Trophoblast cell (in vitro differentiated cells and primary cell): ENCODE data around the gene PSMC3.
"Not testable (repeated sequence)": the region's sequence is repeated elsewhere in the genome, so short reads cannot be mapped to it uniquely, and the experiment has no call there.

Experiments used
- DNase-seq, 2 donors: peaks; one replicate each; pipeline ENCODE4 v3.0.0-alpha.2; 2016
- H2AFZ ChIP-seq: 2 replicates; pipeline ENCODE4 v1.6.1; 2013; ENCODE audit warnings: low read length, moderate library complexity, mild to moderate bottlenecking; ENCODE audit not compliant: insufficient read depth, poor library complexity
- H2AK5ac ChIP-seq: 2 replicates; pipeline ENCODE4 v1.6.1; 2013; ENCODE audit warnings: mild to moderate bottlenecking, low read length
- H2BK120ac ChIP-seq: 2 replicates; pipeline ENCODE4 v1.6.1; 2013; ENCODE audit warnings: low read length, mild to moderate bottlenecking, moderate library complexity; ENCODE audit not compliant: insufficient read depth, poor library complexity
- H2BK12ac ChIP-seq: 2 replicates; pipeline ENCODE4 v1.6.1; 2013; ENCODE audit warnings: mild to moderate bottlenecking, low read length, moderate library complexity
- H2BK5ac ChIP-seq: 2 replicates; pipeline ENCODE4 v1.6.1; 2013; ENCODE audit warnings: low read length, low read depth, moderate library complexity, mild to moderate bottlenecking; ENCODE audit not compliant: poor library complexity
- H3K14ac ChIP-seq: 2 replicates; pipeline ENCODE4 v1.6.1; 2013; ENCODE audit warnings: mild to moderate bottlenecking, low read length
- H3K18ac ChIP-seq: 2 replicates; pipeline ENCODE4 v1.6.1; 2013; ENCODE audit warnings: mild to moderate bottlenecking, low read length
- H3K23ac ChIP-seq: 2 replicates; pipeline ENCODE4 v1.6.1; 2013; ENCODE audit warnings: low read length
- H3K27ac ChIP-seq: 2 replicates; pipeline ENCODE4 v1.5.1; 2013; ENCODE audit warnings: low read depth, mild to moderate bottlenecking, inconsistent platforms, low read length, moderate library complexity
- H3K27me3 ChIP-seq: 2 replicates; pipeline ENCODE4 v1.6.1; 2013; ENCODE audit warnings: inconsistent platforms, mild to moderate bottlenecking, low read length, moderate library complexity; ENCODE audit not compliant: insufficient read depth
- H3K36me3 ChIP-seq, 2 experiments: 1 replicate in 1 of 2; 2 replicates in 1 of 2; pipeline ENCODE4 v1.6.1; 2013; ENCODE audit warnings: low read length in 2 of 2, mild to moderate bottlenecking in 2 of 2, moderate library complexity in 1 of 2; ENCODE audit not compliant: insufficient read depth in 2 of 2, control insufficient read depth in 1 of 2
- H3K4ac ChIP-seq: 2 replicates; pipeline ENCODE4 v1.6.1; 2013; ENCODE audit warnings: low read depth, mild to moderate bottlenecking, low read length, moderate library complexity
- H3K4me1 ChIP-seq, 2 experiments: 1 replicate in 1 of 2; 2 replicates in 1 of 2; pipeline ENCODE4 v1.6.1; 2013; ENCODE audit warnings: low read length in 2 of 2, mild to moderate bottlenecking in 2 of 2, moderate library complexity in 1 of 2; ENCODE audit not compliant: insufficient read depth in 2 of 2, control insufficient read depth in 1 of 2
- H3K4me2 ChIP-seq: 2 replicates; pipeline ENCODE4 v1.6.1; 2013; ENCODE audit warnings: inconsistent platforms, mild to moderate bottlenecking, low read length, moderate library complexity
- H3K4me3 ChIP-seq: 2 replicates; pipeline ENCODE4 v1.5.1; 2013; ENCODE audit warnings: mild to moderate bottlenecking, low read depth, low read length, inconsistent platforms
- H3K79me1 ChIP-seq: one replicate; pipeline ENCODE4 v1.6.1; 2013; ENCODE audit warnings: low read length
- H3K79me2 ChIP-seq: 2 replicates; pipeline ENCODE4 v1.6.1; 2013; ENCODE audit warnings: low read length, mild to moderate bottlenecking; ENCODE audit not compliant: control insufficient read depth, insufficient read depth, poor library complexity
- H3K9ac ChIP-seq: 2 replicates; pipeline ENCODE4 v1.6.1; 2013; ENCODE audit warnings: mild to moderate bottlenecking, low read length
- H3K9me3 ChIP-seq: 2 replicates; pipeline ENCODE4 v1.6.1; 2013; ENCODE audit warnings: low read depth, mild to moderate bottlenecking, control low read depth, inconsistent platforms, low read length; ENCODE audit not compliant: insufficient read depth
- H4K12ac ChIP-seq: 2 replicates; pipeline ENCODE4 v1.6.1; 2013; ENCODE audit warnings: low read depth, mild to moderate bottlenecking, low read length, moderate library complexity
- H4K8ac ChIP-seq: 2 replicates; pipeline ENCODE4 v1.6.1; 2013; ENCODE audit warnings: low read depth, mild to moderate bottlenecking, low read length, moderate library complexity
- H4K91ac ChIP-seq: one replicate; pipeline ENCODE4 v1.6.1; 2013; ENCODE audit warnings: low read depth, mild to moderate bottlenecking, low read length, moderate library complexity
- WGBS: extraction: QIAGEN DNeasy Blood & Tissue Kit; methylation state at CpG from one replicate; pipeline ENCODE4 v1.1.7; 2013; ENCODE audit warnings: missing lambda C conversion rate; ENCODE audit not compliant: insufficient read length, insufficient coverage; ENCODE audit errors: extremely low coverage; 5-methylcytosine and 5-hydroxymethylcytosine counted together

The PSMC3 gene

DNA sequence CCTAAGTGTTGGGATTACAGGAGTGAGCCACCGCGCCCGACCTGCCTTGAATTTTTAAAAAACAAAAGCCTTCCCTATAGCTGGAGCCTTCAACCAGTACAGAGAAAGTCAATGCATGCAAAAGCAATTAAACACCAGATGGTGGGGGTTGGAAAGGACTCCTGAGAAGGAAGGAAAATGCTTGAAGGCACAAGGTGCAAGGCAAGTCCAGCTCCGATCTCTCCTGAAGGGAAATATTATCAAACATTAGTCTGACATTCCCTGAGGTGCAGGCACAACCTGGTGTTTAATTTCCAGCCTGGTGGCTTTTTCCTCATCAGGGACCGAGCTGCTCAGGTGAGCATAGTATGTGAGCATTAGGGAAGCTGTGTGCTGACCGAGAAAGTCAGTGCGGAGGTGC lies 35.6 kb upstream of the PSMC3 start:
- H3K36me3 ChIP-seq = peaks cover 15 to 24% of the 10 kb centered on the region in 2 experiments
- no CpG with 5 or more reads among the region's 7 CpGs for WGBS
- no peak overlapping the region for H4K91ac ChIP-seq
- no peaks in the 10 kb centered on the region for H3K79me2 ChIP-seq
- H3K9me3 ChIP-seq = no peaks in the 10 kb centered on the region
- no peak overlapping the region for H2BK5ac ChIP-seq
- no peak overlapping the region for H3K9ac ChIP-seq
- H3K4ac ChIP-seq = no peak overlapping the region
- H2BK120ac ChIP-seq = no peak overlapping the region
- no peak overlapping the region for H2AFZ ChIP-seq
- H2BK12ac ChIP-seq = no peak overlapping the region
- DNase-seq = no peak
- H3K23ac ChIP-seq = no peak overlapping the region
- H3K27me3 ChIP-seq = no peaks in the 10 kb centered on the region
- H3K4me1 ChIP-seq = no peaks in the 10 kb centered on the region
- H3K79me1 ChIP-seq = no peaks in the 10 kb centered on the region
- H3K14ac ChIP-seq = no peak overlapping the region
- no peak overlapping the region for H3K27ac ChIP-seq
- H3K4me3 ChIP-seq = no peak overlapping the region
- H3K4me2 ChIP-seq = no peak overlapping the region
- no peak overlapping the region for H3K18ac ChIP-seq
- H2AK5ac ChIP-seq = no peak overlapping the region
- H4K8ac ChIP-seq = no peak overlapping the region
- H4K12ac ChIP-seq = no peak overlapping the region

DNA sequence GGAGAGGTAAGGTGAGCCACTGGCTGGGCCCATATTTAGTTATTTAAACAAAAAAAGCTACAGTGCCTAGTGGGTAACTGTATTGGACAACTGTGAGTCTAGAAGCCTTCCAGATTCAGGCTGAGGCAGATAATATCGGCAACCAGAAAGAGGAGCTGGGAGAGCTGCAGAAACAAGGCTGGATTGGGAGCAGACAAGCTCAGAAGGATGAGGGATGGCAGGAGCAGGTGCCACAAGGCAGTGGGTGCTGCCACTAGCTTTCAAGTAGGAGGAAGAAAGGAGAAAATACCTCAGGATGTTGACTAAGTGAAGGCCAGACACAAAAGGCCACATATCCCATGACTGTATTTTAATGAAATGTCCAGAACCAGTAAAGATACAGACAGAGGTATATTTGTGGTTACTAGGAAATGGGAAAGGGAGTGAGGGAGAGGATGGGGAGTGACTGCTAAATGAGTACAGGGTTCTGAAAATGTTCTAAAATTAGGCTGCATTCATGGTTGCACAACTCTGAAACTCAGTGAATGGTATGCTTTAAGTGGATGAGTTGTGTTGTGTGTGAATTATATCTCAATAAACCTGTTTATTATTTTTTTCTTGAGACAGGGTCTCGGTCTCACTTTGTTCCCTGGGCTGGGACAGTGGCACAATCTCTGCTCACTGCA lies 34.5 kb upstream of the PSMC3 start:
- Histone ChIP-seq H2BK12ac (no peak overlapping the region), H4K8ac (no peak overlapping the region), H3K36me3 (peaks cover 12 to 24% of the 10 kb centered on the region in 2 experiments), H3K79me1 (no peaks in the 10 kb centered on the region), H3K4me1 (no peaks in the 10 kb centered on the region), H2BK5ac (no peak overlapping the region), H3K27ac (no peak overlapping the region), H3K79me2 (no peaks in the 10 kb centered on the region), H3K4me3 (no peak overlapping the region), H2AK5ac (no peak overlapping the region), H3K9me3 (no peaks in the 10 kb centered on the region), H3K9ac (no peak overlapping the region), H4K91ac (no peak overlapping the region), H3K27me3 (no peaks in the 10 kb centered on the region), H3K18ac (no peak overlapping the region), H3K23ac (no peak overlapping the region), H2BK120ac (no peak overlapping the region), H2AFZ (no peak overlapping the region), H3K4me2 (no peak overlapping the region), H3K4ac (no peak overlapping the region), H3K14ac (no peak overlapping the region), H4K12ac (no peak overlapping the region)
- no peak for DNase-seq
- no CpG with 5 or more reads among the region's 2 CpGs for WGBS

DNA sequence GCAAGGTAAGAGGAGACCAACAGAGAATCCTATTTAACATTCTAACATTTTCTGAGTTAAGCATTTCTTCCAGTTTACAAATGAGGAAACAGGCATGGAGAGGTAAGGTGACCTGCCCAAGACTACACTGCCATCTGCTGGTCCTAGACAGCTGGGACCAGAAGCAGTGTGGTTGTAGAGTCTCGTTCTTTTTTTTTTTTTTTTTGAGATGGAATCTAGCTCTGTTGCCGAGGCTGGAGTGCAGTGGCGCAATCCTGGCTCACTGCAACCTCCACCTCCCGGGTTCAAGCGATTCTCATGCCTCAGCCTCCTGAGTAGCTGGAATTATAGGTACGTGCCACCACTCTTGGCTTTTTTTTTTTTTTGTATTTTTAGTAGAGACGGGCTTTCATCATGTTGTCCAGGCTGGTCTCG lies 28.0 kb upstream of the PSMC3 start:
- H3K4me2 ChIP-seq, H3K23ac ChIP-seq, H3K36me3 ChIP-seq, H4K8ac ChIP-seq, H3K4me1 ChIP-seq, H3K79me2 ChIP-seq, H3K9ac ChIP-seq, H2BK120ac ChIP-seq, H3K27me3 ChIP-seq, H3K4ac ChIP-seq, H4K91ac ChIP-seq, H3K4me3 ChIP-seq, H3K18ac ChIP-seq, H3K14ac ChIP-seq, H2BK5ac ChIP-seq, H2AFZ ChIP-seq, H2BK12ac ChIP-seq, H2AK5ac ChIP-seq, H4K12ac ChIP-seq, H3K9me3 ChIP-seq, H3K79me1 ChIP-seq, H3K27ac ChIP-seq: not testable (repeated sequence)
- DNase-seq = peak; percentile 80 to 88
- no CpG with 5 or more reads among the region's 8 CpGs for WGBS

DNA sequence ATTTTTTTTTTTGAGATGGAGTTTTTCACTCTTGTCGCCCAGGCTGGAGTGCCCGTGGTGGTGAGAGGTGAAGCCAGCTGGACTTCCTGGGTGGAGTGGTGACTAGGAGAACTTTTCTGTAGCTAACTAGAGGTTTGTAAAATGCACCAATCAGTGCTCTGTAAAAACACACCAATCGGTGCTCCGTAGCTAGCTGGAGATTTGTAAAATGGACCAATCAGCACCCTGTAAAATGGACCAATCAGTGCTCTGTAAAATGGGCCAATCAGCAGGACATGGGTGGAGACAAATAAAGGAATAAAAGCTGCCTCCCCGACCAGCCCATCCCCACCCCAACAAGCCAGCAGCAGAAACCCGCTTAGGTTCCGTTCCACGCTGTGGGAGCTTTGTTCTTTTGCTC lies 27.1 kb upstream of the PSMC3 start:
- no CpG with 5 or more reads among the region's 8 CpGs for WGBS
- Histone ChIP-seq H3K14ac (no peak overlapping the region), H3K27ac (no peak overlapping the region), H3K4me3 (no peak overlapping the region), H3K4me2 (no peak overlapping the region), H3K79me2 (no peaks in the 10 kb centered on the region), H3K9me3 (no peaks in the 10 kb centered on the region), H3K23ac (no peak overlapping the region), H3K27me3 (no peaks in the 10 kb centered on the region), H4K91ac (no peak overlapping the region), H2BK5ac (no peak overlapping the region), H3K79me1 (no peaks in the 10 kb centered on the region), H3K4ac (no peak overlapping the region), H3K18ac (no peak overlapping the region), H3K4me1 (no peaks in the 10 kb centered on the region), H2BK12ac (no peak overlapping the region), H4K12ac (no peak overlapping the region), H2BK120ac (no peak overlapping the region), H4K8ac (no peak overlapping the region), H3K9ac (no peak overlapping the region), H3K36me3 (peaks cover 2% of the 10 kb centered on the region in 2 experiments), H2AK5ac (no peak overlapping the region), H2AFZ (no peak overlapping the region)
- no peak for DNase-seq
